HG02870 (cell line): ENCODE measurements around the gene PRKCA.
"Not testable (repeated sequence)": the region's sequence is repeated elsewhere in the genome, so short reads cannot be mapped to it uniquely, and the experiment has no call there.

Experiments
- ATAC-seq: cut with Tn5 transposase; IDR thresholded peaks from one replicate; pipeline ENCODE4 v1.9.1; 2021; ENCODE audit warnings: mild to moderate bottlenecking, moderate library complexity; ENCODE audit not compliant: unreplicated experiment

PRKCA gene

GRCh38 chr17:66724581-66725341 lies 422.3 kb downstream of the PRKCA start:
- no peak for ATAC-seq

GRCh38 chr17:66725438-66725837 lies 423.0 kb downstream of the PRKCA start:
- ATAC-seq: not testable (repeated sequence)

- no peak for ATAC-seq
Observed at GRCh38 chr17:66725956-66726355, 423.5 kb downstream of the PRKCA start.

- no peak for ATAC-seq
Observed at GRCh38 chr17:66726371-66726770, 424.0 kb downstream of the PRKCA start.

- no peak for ATAC-seq
Observed at GRCh38 chr17:66726846-66727245, 424.4 kb downstream of the PRKCA start.

GRCh38 chr17:66727634-66728570 lies 425.5 kb downstream of the PRKCA start:
- no peak for ATAC-seq

- no peak for ATAC-seq
Observed at GRCh38 chr17:66730461-66730923, 428.1 kb downstream of the PRKCA start.

- no peak for ATAC-seq
Observed at GRCh38 chr17:66733759-66734158, 431.3 kb downstream of the PRKCA start.

GRCh38 chr17:66734186-66734943 lies 432.0 kb downstream of the PRKCA start:
- no peak for ATAC-seq

GRCh38 chr17:66737524-66737923 lies 435.1 kb downstream of the PRKCA start:
- no peak for ATAC-seq

GRCh38 chr17:66738301-66738700 lies 435.9 kb downstream of the PRKCA start:
- no peak for ATAC-seq

GRCh38 chr17:66739553-66739952 lies 437.1 kb downstream of the PRKCA start:
- ATAC-seq: no peak

- ATAC-seq: no peak
Observed at GRCh38 chr17:66740226-66740625, 437.8 kb downstream of the PRKCA start.

- no peak for ATAC-seq
Observed at GRCh38 chr17:66743511-66743910, 441.1 kb downstream of the PRKCA start.

- ATAC-seq: no peak
Observed at GRCh38 chr17:66746736-66747135, 444.3 kb downstream of the PRKCA start.

- no peak for ATAC-seq
Observed at GRCh38 chr17:66747578-66748275, 445.3 kb downstream of the PRKCA start.

GRCh38 chr17:66748578-66748977 lies 446.2 kb downstream of the PRKCA start:
- ATAC-seq: no peak

- ATAC-seq: no peak
Observed at GRCh38 chr17:66749217-66749832, 446.9 kb downstream of the PRKCA start.

- ATAC-seq: no peak
Observed at GRCh38 chr17:66750116-66750515, 447.7 kb downstream of the PRKCA start.
